Activated CD4-positive, CD25-positive, alpha-beta regulatory T cell treated with anti-CD3 and anti-CD28 coated beads, Interleukin-2, amount 50 U/mL, for 72 hours (primary cell): ENCODE measurements around the gene AHCYL1.

Source experiments
- DNase-seq: peaks from one replicate; pipeline ENCODE4 v3.0.0; 2021

Gene AHCYL1

DNA sequence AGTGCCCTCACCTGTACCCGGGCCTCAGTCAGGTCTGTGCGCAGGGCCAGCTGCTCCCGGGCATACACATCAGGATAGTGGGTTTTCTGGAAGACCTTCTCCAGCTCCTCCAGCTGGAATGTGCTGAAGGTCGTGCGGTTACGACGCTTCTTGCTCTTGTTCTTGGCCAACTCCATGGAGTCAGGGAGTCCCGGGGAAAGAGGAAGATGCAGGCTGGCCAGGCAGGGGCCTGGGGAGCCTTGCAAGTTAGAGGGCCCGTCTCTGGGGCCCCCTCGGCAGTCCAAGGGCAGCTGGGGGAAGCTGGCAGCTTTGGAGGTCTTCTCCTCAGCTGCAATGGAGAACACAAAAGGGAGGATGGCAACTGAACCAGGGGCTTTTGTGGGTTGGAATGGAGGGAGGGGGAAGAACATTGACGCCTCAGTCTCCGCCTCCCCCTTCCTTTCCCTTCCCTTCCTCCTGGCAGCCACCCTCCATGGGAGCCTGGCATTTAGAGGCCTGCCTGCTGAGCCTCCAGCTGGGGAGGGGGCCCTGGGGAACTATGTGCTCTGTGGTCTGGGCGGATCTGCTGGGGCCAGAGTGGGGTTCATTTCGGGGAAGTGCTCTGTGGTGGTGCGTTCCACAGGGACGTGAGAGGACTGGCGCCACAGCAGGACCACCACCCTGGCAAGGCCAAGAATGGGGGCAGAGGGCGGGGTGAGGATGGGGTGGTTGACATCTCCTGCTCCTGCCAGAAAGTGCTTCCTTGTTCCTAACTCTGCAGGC is 80.2 kb downstream of the AHCYL1 start:
- DNase-seq: no peak

DNA sequence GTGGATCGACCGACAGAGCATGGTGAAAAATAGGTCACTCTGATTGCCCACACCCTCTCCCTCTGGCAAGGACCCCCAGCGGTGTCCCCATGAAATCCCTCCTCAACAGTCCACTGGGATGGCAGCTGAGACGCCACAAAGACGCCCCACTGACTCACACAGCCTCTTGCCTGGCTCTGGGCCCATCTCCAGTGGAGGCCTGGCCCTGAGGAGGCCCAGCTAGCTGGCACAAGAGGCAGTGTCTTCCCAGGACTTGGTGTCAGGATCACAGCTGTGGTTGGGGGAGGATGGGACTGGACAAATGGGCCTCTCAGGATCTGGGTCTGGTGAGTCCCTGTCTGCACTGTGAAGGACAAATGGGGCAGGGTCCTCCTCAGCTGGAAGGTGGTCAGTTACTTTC is 81.3 kb downstream of the AHCYL1 start:
- DNase-seq: no peak

DNA sequence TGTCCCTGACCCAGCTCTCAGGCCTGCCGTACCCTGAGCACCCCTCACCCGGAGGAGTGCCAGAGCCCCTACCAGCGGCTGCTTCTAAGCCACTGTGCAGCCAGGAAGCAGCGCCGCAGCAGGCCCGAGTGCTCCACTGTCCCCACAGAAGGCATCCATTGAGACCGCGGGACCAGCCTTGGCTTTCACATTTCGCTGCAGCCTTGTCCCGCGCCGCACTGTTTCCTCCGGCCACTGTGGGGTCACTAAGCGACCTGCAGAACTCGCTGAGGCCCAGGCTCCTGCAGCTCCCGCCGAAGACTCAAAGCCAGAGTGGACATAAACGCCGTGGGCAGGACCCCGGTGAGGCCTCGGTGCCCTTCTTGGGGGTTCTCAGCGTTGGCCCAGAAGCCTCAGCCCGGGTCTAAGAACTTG is 82.9 kb downstream of the AHCYL1 start:
- DNase-seq: no peak

DNA sequence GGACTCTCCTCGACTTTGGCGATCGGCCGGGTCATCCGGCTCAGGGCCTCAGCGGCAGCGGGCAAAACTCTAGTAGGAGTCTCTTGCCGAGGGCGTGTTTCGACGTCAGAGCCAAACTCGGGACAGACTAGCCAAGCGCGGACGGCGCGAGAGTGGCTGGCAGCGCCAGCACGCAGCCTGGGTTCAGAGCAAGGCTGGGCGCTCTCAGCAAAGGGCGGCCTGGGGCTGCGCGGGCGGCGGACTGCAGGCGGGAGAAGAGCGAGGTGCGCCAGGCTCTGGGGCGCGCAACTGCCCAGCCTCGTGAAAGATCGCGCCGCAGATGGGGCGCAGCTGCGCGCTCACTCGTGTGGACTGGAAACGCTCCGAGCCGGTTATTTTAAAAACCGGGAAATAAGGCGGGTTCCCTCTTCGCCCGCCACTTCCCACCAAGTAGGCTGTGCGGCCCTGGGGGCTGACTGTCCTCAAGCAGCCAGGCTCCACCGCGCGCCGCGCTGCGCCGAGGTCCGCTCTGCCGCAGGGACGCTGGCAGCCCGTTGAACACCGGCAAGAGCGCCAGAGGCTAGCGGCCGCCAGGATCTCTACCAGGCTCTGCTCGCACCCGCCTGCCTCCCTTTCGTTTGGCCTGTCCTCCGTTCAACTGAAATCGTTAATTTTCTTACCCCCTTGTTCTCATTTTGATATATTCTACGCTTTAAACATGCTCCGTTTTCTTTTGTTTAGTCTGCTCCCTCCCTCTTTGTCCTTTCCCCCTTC is 83.5 kb downstream of the AHCYL1 start:
- DNase-seq: no peak

DNA sequence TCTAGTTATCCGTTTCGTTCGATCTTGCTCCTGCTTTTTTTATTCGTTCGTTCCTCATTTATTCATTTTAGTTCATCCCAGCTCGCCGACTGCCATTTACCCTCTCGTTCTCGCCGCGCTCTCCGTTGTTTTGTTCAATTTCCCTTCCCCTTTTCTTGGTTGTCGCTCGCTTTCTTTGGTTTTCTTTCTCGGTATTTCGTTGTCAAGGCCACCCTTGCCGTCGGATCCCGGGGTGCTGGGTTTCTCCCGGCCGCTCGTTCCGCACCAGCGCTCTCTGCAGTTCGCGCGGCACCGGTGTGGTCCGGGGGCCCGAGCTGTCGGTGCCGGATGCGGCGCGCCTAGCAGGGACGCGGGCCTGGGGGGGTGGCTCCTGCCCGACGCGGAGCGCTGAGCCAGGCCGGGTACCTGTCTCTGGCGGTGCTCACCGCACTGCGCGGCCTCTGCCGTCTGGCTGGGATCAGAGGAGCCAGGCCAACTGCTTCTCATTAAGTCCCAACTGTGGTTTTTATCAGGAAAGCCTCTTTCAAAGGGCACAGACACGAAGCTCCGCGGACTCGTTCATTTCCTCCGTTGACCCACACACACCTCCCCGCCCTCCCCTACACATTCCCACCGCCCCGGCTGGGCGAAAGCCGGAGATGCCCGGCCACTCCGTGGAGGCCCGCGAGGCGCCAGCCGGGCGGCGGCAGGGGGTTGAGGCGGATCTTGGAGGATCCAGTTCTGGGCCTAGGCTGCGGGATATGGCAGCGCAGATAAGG is 84.3 kb downstream of the AHCYL1 start:
- no peak for DNase-seq

DNA sequence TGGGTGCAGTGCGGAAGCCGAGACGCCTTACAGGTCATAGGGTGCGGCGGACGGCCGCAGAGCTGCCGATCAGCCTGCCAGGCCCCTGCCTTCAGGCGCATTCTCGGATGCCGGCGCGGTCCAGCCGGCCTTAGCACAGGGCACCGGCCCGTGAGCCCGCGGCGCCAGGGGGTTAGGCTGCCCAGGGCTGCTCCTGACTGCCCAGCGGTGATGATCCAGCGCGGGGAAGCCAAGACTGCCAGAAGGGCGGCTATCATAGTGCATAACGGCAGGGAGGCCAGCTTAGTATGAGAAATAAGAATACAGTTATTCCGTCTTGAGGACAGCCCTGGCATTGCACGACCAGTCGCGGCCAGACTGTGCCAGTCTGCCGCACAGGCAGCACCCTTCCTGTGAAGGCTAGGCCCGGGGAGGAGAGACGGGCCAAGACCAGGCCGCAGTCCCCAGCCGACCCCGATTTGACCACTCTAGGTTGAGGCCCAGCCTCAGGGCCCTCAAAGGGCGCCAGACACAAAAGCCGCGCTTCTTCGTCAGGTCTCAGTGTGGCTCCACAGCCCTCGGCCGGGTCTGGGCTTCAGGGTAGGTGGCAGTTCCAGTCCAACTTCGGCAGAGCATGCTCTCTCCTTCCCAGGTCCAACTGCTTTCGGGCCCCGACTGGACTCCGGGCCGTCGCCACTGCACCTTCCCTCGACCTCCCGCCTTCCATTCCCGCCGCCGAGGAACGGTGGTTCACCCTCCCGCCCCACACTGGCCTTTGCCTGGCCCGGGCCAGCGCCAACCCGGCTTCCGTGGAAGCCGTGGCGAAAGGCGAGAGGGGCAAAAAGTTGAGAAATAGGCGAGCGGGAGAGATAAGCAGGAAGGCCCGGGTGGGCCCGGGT is 85.1 kb downstream of the AHCYL1 start:
- DNase-seq: no peak

DNA sequence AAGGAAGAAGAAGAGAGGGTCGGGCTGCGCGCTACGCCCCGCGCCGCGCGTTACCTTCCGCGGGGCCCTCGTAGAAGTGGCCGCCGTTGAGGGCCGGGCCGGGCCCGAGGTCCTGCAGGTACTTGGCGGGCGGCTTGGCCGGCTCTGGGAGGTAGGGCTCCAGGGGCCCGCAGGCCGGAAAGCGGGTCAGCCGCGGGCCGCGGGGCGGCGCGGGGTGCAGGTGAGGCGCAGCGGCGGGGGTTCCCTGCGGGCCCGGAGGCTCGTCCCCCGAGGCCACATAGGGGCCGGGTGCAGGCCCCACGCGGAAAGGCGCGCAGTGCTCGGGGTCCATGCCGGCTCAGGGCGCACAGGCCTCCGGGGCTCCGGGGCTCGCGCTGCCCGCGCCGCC is 85.7 kb downstream of the AHCYL1 start:
- no peak for DNase-seq

DNA sequence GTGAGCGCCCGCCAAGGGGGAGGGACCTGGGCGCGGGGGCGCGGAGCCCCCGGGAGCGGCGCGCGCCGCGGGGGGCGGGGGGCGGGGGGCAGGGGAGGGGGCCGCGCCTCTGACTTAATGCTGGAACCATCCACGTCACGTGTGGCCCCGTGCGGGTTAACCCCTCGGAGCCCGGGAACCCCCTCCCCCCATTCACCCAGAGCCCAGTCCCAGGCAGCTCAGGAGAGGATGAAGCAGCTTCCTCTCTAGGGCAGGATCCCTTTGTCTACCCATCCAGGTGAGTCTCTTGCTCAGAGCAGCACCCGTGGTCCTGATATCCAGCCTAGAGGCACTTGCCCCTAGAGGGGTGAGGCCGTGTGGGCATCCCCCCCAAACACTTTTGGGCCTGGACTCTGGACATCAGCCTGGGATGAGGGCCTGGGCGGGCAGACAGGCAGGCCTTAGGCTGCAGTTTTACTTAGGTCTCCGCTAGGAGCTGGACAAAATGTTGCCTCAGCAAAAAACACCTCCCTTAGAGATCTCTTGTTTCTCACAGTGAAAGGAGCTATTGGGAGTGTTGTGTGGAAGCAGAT is 86.2 kb downstream of the AHCYL1 start, which contains the start of gene ALX3:
TSS of gene ALX3 (minus strand) at position 2 of the 572 bp plus-strand sequence. CDS start 60 bp downstream, outside the sequence.
- DNase-seq: no peak
